ENCODE measurements around the gene SCARB1. TPM values are rescaled to one million over a fixed set of nuclear protein-coding genes. Genes with fewer than 3 reads are reported as not detected.

The SCARB1 gene
- polyA plus RNA-seq, 1 experiment = 10.3 TPM

- Histone ChIP-seq H3K4me3 (ENCODE audit: low read depth, low read length) (no peak overlapping the region), H3K27ac (ENCODE audit: low read depth, low read length) (no peak overlapping the region), H3K9me3 (ENCODE audit: control insufficient read depth, insufficient read depth, low read length) (no peaks in the 10 kb centered on the region), H3K27me3 (ENCODE audit: control insufficient read depth, insufficient read depth, low read length) (no peaks in the 10 kb centered on the region)
- TF ChIP-seq, protein P1, sequence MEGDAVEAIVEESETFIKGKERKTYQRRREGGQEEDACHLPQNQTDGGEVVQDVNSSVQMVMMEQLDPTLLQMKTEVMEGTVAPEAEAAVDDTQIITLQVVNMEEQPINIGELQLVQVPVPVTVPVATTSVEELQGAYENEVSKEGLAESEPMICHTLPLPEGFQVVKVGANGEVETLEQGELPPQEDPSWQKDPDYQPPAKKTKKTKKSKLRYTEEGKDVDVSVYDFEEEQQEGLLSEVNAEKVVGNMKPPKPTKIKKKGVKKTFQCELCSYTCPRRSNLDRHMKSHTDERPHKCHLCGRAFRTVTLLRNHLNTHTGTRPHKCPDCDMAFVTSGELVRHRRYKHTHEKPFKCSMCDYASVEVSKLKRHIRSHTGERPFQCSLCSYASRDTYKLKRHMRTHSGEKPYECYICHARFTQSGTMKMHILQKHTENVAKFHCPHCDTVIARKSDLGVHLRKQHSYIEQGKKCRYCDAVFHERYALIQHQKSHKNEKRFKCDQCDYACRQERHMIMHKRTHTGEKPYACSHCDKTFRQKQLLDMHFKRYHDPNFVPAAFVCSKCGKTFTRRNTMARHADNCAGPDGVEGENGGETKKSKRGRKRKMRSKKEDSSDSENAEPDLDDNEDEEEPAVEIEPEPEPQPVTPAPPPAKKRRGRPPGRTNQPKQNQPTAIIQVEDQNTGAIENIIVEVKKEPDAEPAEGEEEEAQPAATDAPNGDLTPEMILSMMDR (IDR thresholded peaks at IDR 0.05; ENCODE audit: low read depth, low read length) = no peak
- no peak for DNase-seq (ENCODE audit: low read depth, low spot score)
- ChIA-PET CTCF (interaction anchor here (1.4 kb wide), 1 partner anchor 114 kb away, joined by 7 read pairs; no protein-coding TSS in a partner anchor), POLR2A (interaction anchor here (0.6 kb wide), 1 partner anchor 44 kb away, joined by 4 read pairs; no protein-coding TSS in a partner anchor)
These were observed 70.7 kb downstream of the SCARB1 start for GRCh38 chr12:124792961-124793441.

DNA sequence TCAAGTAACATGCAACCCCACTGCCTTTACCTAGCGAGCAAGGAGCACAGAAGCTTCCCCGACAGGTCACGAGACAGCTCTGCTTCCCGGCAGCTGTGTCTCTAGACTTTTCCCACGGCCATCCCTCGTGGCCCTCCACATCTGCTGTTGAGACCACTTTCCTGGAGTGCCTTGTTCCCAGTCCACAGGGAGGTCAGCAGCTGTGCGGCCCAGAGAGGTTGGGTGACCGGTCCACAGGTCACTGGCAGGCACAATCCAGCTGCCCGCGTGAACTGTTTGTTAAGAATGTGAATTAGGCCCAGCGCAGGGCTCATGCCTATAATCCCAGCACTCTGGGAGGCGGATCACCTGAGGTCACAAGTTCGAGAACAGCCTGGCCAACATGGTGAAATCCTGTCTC lies 71.5 kb downstream of the SCARB1 start:
- ChIA-PET CTCF (interaction anchor here (1.4 kb wide), 1 partner anchor 115 kb away, joined by 7 read pairs; no protein-coding TSS in a partner anchor), POLR2A (no interaction called here)
- Histone ChIP-seq H3K4me3 (ENCODE audit: low read depth, low read length) (no peak overlapping the region), H3K27ac (ENCODE audit: low read depth, low read length) (no peak overlapping the region), H3K9me3 (ENCODE audit: control insufficient read depth, insufficient read depth, low read length) (no peaks in the 10 kb centered on the region), H3K27me3 (ENCODE audit: control insufficient read depth, insufficient read depth, low read length) (no peaks in the 10 kb centered on the region)
- DNase-seq (ENCODE audit: low read depth, low spot score) = no peak
- TF ChIP-seq, protein P1 (IDR thresholded peaks at IDR 0.05; ENCODE audit: low read depth, low read length) = no peak

- Histone ChIP-seq H3K9me3 (ENCODE audit: control insufficient read depth, insufficient read depth, low read length) (no peaks in the 10 kb centered on the region), H3K27ac (ENCODE audit: low read depth, low read length) (no peak overlapping the region), H3K27me3 (ENCODE audit: control insufficient read depth, insufficient read depth, low read length) (no peaks in the 10 kb centered on the region), H3K4me3 (ENCODE audit: low read depth, low read length) (no peak overlapping the region)
- DNase-seq (ENCODE audit: low read depth, low spot score) = no peak
- ChIA-PET POLR2A (no interaction called here), CTCF (no interaction called here)
- TF ChIP-seq, protein P1 (IDR thresholded peaks at IDR 0.05; ENCODE audit: low read depth, low read length) = no peak
These were observed 72.8 kb downstream of the SCARB1 start for GRCh38 chr12:124790650-124791400.

DNA sequence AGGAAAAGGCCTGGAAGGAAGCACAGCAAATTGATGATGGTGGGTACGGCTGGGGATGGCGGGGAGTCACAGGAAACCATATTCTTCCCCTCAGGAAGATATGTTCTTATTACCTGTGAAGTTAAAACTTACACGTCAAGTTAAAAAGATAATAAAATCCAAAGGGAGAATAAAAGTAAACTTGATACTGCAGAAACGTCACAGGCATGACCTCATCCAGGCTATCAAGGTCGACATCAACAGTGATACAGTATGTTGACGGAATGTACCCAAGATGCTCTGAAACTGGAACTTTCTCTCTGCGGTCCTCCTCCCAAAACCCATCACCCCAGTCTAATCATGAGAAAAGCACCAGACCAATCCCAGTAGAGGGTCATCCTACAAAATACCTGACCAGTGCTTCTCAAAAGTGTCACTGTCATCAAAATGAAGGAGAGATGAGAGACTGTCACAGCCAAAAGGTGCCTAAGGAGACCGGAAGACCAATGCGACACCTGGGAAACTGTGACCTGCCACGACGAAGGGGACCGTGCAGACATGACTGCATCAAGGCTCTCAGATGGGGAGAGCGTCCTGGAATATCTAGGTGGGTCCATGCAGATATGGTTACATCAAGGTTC lies 74.6 kb downstream of the SCARB1 start:
- CTCF ChIA-PET = interaction anchor here (0.6 kb wide), 1 partner anchor 12 kb away, joined by 3 read pairs; no protein-coding TSS in a partner anchor
- no peak overlapping the region for H3K27ac ChIP-seq (ENCODE audit: low read depth, low read length)

More for the DNA sequence above, 74.6 kb downstream of the SCARB1 start:
- DNase-seq (ENCODE audit: low read depth, low spot score) = no peak
- POLR2A ChIA-PET = no interaction called here
- Histone ChIP-seq H3K27me3 (ENCODE audit: control insufficient read depth, insufficient read depth, low read length) (no peaks in the 10 kb centered on the region), H3K9me3 (ENCODE audit: control insufficient read depth, insufficient read depth, low read length) (no peaks in the 10 kb centered on the region), H3K4me3 (ENCODE audit: low read depth, low read length) (no peak overlapping the region)
- TF ChIP-seq, protein P1 (IDR thresholded peaks at IDR 0.05; ENCODE audit: low read depth, low read length) = no peak

Data from AG04450 (cell line).